ENCODE measurements around the gene ABLIM2. TPM values are rescaled to one million over a fixed set of nuclear protein-coding genes. Genes with fewer than 3 reads are reported as not detected.

The ABLIM2 gene
- total and polyA plus RNA-seq, 2 of the 8 experiments (the other 6 are each of a cell fraction or from before 2014, with no cell fraction given) = 2.8 to 3.0 TPM

DNA sequence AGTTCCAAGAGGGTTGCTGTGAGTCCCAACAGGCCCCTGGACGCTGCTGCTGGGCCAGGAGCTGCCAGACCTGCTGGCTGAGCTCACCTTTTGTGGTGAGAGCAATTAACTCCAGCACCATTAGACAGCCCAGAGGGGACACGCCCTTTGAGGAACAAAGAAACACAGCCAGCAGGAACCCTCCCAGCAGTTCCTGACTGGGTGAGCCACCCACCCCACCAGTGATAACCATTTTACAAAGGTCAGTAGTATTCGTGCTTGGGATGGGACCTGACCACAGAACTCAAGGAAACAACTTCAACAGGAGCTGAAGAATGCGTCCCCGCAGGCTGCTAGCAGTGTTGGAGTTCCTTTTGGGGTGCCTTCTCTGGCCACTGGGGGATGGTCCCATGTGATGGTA, 180.1 kb downstream of the ABLIM2 start:
- no peak overlapping the region for H3K14ac ChIP-seq (ENCODE audit: insufficient read length)
- H3K79me2 ChIP-seq (ENCODE audit: control insufficient read depth in 1 of 2, insufficient read depth in 2 of 2, low read length in 2 of 2) = no peaks in the 10 kb centered on the region
- no peak overlapping the region for H3K23ac ChIP-seq (ENCODE audit: insufficient read length)
- H2BK15ac ChIP-seq (ENCODE audit: low read length) = peak overlapping the region; percentile 66; the same call in 1 of the 2 replicates
- peak overlapping the region; percentile 91 for H3K18ac ChIP-seq (ENCODE audit: extremely low read depth, low read length)
- peak overlapping the region; percentile 99; the same call in 1 of the 2 replicates for H2BK12ac ChIP-seq (ENCODE audit: low read depth, low read length)
- peak overlapping the region; percentile 26; the same call in 1 of the 2 replicates for H3K27ac ChIP-seq (ENCODE audit: low read depth, low read length)
- no peak overlapping the region for H3K56ac ChIP-seq (replicated peaks; ENCODE audit: insufficient read length, low read depth, low read length)
- DNase-seq (ENCODE audit: low read depth in 1 of 2, low spot score in 2 of 2) (no peak), FAIRE-seq (no peak)
- H2BK120ac ChIP-seq (replicated peaks; ENCODE audit: low read depth, low read length) = peak overlapping the region; percentile 52
- TF ChIP-seq JUND (IDR thresholded peaks at IDR 0.05; ENCODE audit: low read length) (no peak), CBX5 (IDR thresholded peaks at IDR 0.05; ENCODE audit: low read depth, low read length) (no peak), POLR2AphosphoS5 (IDR thresholded peaks at IDR 0.05; ENCODE audit: low read depth, low read length) (no peak), SRF (IDR thresholded peaks at IDR 0.05; ENCODE audit: low read depth, low read length) (no peak), TAF7 (optimal IDR thresholded peaks at IDR 0.05; ENCODE audit: borderline replicate concordance, low read depth, low read length) (no peak)
- TF ChIP-seq, protein P1, sequence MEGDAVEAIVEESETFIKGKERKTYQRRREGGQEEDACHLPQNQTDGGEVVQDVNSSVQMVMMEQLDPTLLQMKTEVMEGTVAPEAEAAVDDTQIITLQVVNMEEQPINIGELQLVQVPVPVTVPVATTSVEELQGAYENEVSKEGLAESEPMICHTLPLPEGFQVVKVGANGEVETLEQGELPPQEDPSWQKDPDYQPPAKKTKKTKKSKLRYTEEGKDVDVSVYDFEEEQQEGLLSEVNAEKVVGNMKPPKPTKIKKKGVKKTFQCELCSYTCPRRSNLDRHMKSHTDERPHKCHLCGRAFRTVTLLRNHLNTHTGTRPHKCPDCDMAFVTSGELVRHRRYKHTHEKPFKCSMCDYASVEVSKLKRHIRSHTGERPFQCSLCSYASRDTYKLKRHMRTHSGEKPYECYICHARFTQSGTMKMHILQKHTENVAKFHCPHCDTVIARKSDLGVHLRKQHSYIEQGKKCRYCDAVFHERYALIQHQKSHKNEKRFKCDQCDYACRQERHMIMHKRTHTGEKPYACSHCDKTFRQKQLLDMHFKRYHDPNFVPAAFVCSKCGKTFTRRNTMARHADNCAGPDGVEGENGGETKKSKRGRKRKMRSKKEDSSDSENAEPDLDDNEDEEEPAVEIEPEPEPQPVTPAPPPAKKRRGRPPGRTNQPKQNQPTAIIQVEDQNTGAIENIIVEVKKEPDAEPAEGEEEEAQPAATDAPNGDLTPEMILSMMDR (IDR thresholded peaks at IDR 0.05; ENCODE audit: control extremely low read depth in 1 of 3, insufficient read depth in 1 of 3, low read depth in 1 of 3, low read length in 3 of 3) = no peak
- 83% methylated on average over 5 of the region's 5 CpGs; no CpG with 5 or more reads in 1 of the 2 experiments for whole genome bisulfite sequencing, 2 experiments (ENCODE audit: extremely low coverage in 1 of 2, insufficient coverage in 1 of 2, insufficient read length in 1 of 2, insufficient replicate concordance in 2 of 2, low coverage in 1 of 2, low lambda C conversion rate in 2 of 2, missing lambda C conversion rate in 1 of 2)
- H4K91ac ChIP-seq (replicated peaks; ENCODE audit: insufficient read length, low read length) = peak overlapping the region; percentile 45
- H4K8ac ChIP-seq (ENCODE audit: extremely low read depth, insufficient read depth, low read length) = no peak overlapping the region
- H3K4me1 ChIP-seq (replicated peaks in 1 of 4; ENCODE audit: control insufficient read depth in 3 of 4, insufficient read depth in 4 of 4, low read length in 3 of 4) = peaks cover 3 to 18% (median 14%) of the 10 kb centered on the region in 4 experiments
- H2AFZ ChIP-seq (ENCODE audit: low read length) = no peak overlapping the region
- H4K5ac ChIP-seq (ENCODE audit: insufficient read length, low read depth, low read length) = no peak overlapping the region
- no peak overlapping the region for H3K9ac ChIP-seq (replicated peaks in 1 of 4; ENCODE audit: extremely low read depth in 1 of 4, low read depth in 3 of 4, low read length in 3 of 4)
- no peak overlapping the region for H3K4me2 ChIP-seq (ENCODE audit: insufficient read depth in 1 of 2, low read depth in 2 of 2, low read length in 2 of 2)
- H3K4me3 ChIP-seq (ENCODE audit: extremely low read depth in 1 of 4, insufficient read depth in 2 of 4, low read depth in 3 of 4, low read length in 4 of 4) = no peak overlapping the region
- H4K20me1 ChIP-seq (replicated peaks in 1 of 2; ENCODE audit: control insufficient read depth in 1 of 2, insufficient read depth in 2 of 2, low read length in 2 of 2) = no peaks in the 10 kb centered on the region
- peaks cover 12% of the 10 kb centered on the region for H3K23me2 ChIP-seq (ENCODE audit: low read depth, low read length)
- H3K27me3 ChIP-seq (replicated peaks in 1 of 4; ENCODE audit: control insufficient read depth in 3 of 4, extremely low read depth in 1 of 4, insufficient read depth in 3 of 4, low read length in 3 of 4) = no peaks in the 10 kb centered on the region
- H3K9me3 ChIP-seq (ENCODE audit: insufficient read depth in 2 of 2, low read depth in 1 of 2, low read length in 1 of 2) = no peaks in the 10 kb centered on the region
- POLR2A ChIA-PET (ENCODE audit: partially characterized antibody) = interaction anchor here (0.6 to 1.7 kb wide), 4 partner anchors 21 to 176 kb away, joined by 3 to 4 read pairs (median 4); partner anchors contain the start of gene AFAP1
- H3K4ac ChIP-seq (replicated peaks; ENCODE audit: insufficient read length, low read depth, low read length) = no peak overlapping the region
- H2AK5ac ChIP-seq (ENCODE audit: low read depth, low read length) = no peak overlapping the region
- CTCF ChIA-PET (ENCODE audit: partially characterized antibody) = interaction anchor here (0.6 to 3.3 kb wide), 19 partner anchors 8 to 216 kb away, joined by 3 to 16 read pairs (median 4); no protein-coding TSS in a partner anchor
- no peaks in the 10 kb centered on the region for H3K36me3 ChIP-seq (ENCODE audit: control insufficient read depth in 2 of 4, insufficient read depth in 4 of 4, low read length in 3 of 4)
- peak overlapping the region; percentile 95; the same call in 1 of the 2 replicates for H2BK20ac ChIP-seq (ENCODE audit: low read length)
- peak overlapping the region; percentile 98; the same call in 1 of the 2 replicates for H2BK5ac ChIP-seq (ENCODE audit: low read depth, low read length)
- H3K79me1 ChIP-seq (ENCODE audit: low read depth, low read length) = no peaks in the 10 kb centered on the region

Data from H1 (cell line).